Common myeloid progenitor, CD34-positive (primary cell): ENCODE data around the gene FNDC4.

Experiments
- CTCF ChIA-PET: fragments of 350-600 bp; sonication (Branson Sonifier 250); formaldehyde crosslinking; loops from one replicate; lab custom pipeline; 2021; ENCODE audit warnings: antibody characterized with exemption; lab: Charles Lee
- POLR2A ChIA-PET: fragments of 350-600 bp; sonication (Branson Sonifier 250); formaldehyde crosslinking; loops from one replicate; lab custom pipeline; 2021; ENCODE audit warnings: antibody characterized with exemption; lab: Charles Lee
- DNase-seq, 3 donors: peaks; one replicate each; pipeline versions ENCODE4 v3.0.0 to v3.0.0-alpha.2; 2013
- H3K27ac ChIP-seq, 2 experiments: 1 replicate in 1 of 2; 2 replicates in 1 of 2; pipeline ENCODE4 v1.7.0; 2013; ENCODE audit warnings: inconsistent platforms in 2 of 2, low read length in 2 of 2, mild to moderate bottlenecking in 2 of 2, low read depth in 1 of 2, moderate library complexity in 1 of 2; ENCODE audit not compliant: severe bottlenecking in 2 of 2, insufficient read depth in 1 of 2, poor library complexity in 1 of 2
- H3K27me3 ChIP-seq, 5 experiments: replicated peaks in 2 of 5; 1 replicate in 3 of 5; 2 replicates in 2 of 5; pipeline versions ENCODE4 v1.6.1 to v1.7.0; 2013; ENCODE audit warnings: low read length in 4 of 5, mild to moderate bottlenecking in 2 of 5, moderate library complexity in 2 of 5, inconsistent platforms in 1 of 5; ENCODE audit not compliant: insufficient read depth in 5 of 5, control insufficient read depth in 4 of 5
- H3K36me3 ChIP-seq, 4 experiments: 1 replicate in 2 of 4; 2 replicates in 2 of 4; pipeline versions ENCODE4 v1.6.1 to v1.7.0; 2013; ENCODE audit warnings: low read length in 3 of 4, control low read depth in 1 of 4, mild to moderate bottlenecking in 1 of 4; ENCODE audit not compliant: control insufficient read depth in 4 of 4, insufficient read depth in 4 of 4
- H3K4me1 ChIP-seq, 4 experiments: 1 replicate in 3 of 4; 2 replicates in 1 of 4; pipeline versions ENCODE4 v1.6.1 to v1.7.1; 2013; ENCODE audit warnings: low read length in 3 of 4, mild to moderate bottlenecking in 3 of 4, control low read depth in 1 of 4, inconsistent platforms in 1 of 4, moderate library complexity in 1 of 4; ENCODE audit not compliant: control insufficient read depth in 4 of 4, insufficient read depth in 4 of 4; ENCODE audit errors: control extremely low read depth in 1 of 4
- H3K4me3 ChIP-seq, 7 experiments: 1 replicate in 4 of 7; 2 replicates in 3 of 7; pipeline versions ENCODE4 v1.5.1 to v1.7.0; 2013; ENCODE audit warnings: mild to moderate bottlenecking in 7 of 7, low read length in 6 of 7, moderate library complexity in 6 of 7, inconsistent platforms in 2 of 7, low read depth in 2 of 7, control low read depth in 1 of 7; ENCODE audit not compliant: insufficient read depth in 4 of 7, control insufficient read depth in 1 of 7; ENCODE audit errors: extremely low read depth in 1 of 7
- H3K9me3 ChIP-seq, 5 experiments: 1 replicate in 4 of 5; 2 replicates in 1 of 5; pipeline versions ENCODE4 v1.6.1 to v1.7.1; 2013; ENCODE audit warnings: low read length in 4 of 5, mild to moderate bottlenecking in 2 of 5, inconsistent platforms in 1 of 5, low read depth in 1 of 5, moderate library complexity in 1 of 5; ENCODE audit not compliant: control insufficient read depth in 4 of 5, insufficient read depth in 2 of 5; ENCODE audit errors: control extremely low read depth in 1 of 5
- WGBS: methylation state at CpG from one replicate; pipeline ENCODE4 v1.1.5; 2013; ENCODE audit not compliant: insufficient coverage; 5-methylcytosine and 5-hydroxymethylcytosine counted together

FNDC4 gene

DNA sequence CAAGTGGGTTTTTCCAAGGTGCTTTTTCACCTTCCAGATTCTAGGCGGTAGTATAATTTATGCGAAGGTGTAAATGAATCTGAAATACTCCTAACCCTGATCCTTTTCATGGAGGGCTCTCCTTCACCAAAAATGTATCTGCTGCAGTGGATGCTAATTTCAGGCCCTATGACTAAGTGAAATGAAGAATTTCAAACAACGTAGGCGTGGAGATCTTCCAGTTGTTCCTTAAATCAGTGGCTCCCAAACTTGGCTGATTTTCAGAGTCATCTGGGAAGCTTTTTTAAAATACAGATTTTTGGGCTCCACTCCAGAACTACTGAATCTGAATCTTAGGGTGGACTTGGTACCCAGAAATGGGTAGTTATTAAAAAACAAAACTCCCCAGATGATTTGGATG lies 7.1 kb upstream of the FNDC4 start:
- Histone ChIP-seq H3K4me3 (no peak overlapping the region), H3K4me1 (no peaks in the 10 kb centered on the region), H3K27me3 (peaks cover 3 to 20% (median 9%) of the 10 kb centered on the region in 5 experiments), H3K36me3 (no peaks in the 10 kb centered on the region), H3K27ac (no peak overlapping the region), H3K9me3 (no peaks in the 10 kb centered on the region)
- DNase-seq, result no peak
- ChIA-PET CTCF (no interaction called here), POLR2A (no interaction called here)
- 100% methylated on average over 3 of the region's 4 CpGs for WGBS

DNA sequence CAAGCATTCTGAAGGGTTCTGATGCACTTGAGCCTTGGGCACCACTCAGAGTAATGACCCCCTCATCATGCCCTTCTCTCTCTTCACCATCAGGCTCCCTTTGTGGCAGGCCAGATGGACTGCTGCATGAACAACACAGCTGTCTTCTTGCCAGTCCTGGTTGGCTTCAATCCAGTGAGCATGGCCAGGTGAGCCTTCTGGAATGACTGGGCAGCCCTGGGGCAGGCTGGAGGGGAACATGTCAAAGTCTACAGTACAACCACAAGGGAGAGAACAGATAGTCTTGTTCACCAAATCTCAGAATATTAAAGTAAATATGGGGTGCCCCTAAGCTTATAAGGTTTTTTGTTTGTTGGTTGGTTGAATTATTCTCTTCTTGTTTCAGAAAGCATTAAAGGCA lies 6.0 kb upstream of the FNDC4 start:
- H3K27me3 ChIP-seq, result peaks cover 3 to 31% (median 20%) of the 10 kb centered on the region in 5 experiments
- no peak for DNase-seq
- POLR2A ChIA-PET, result no interaction called here

DNA sequence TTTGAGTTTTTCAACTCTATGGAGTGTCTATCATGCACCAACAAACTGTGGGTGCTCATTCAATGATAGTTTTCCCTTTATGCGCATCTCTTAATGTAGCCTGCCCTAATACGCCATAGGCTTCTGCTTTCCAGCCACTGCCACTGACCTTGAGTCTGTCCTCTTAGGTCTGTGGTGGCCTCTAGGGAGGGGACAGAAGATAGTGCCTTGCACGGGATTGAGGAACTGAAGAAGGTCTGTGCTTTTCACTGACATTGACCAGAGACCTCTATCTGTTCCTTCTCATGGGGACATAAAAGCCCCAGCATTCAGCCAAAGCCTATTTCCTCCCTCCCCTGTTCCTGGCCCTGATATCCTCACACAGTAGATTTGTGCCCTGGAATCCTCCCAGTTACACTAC lies 4.0 kb upstream of the FNDC4 start:
- POLR2A ChIA-PET, result no interaction called here
- 93% methylated on average over 3 of the region's 3 CpGs for WGBS
- peaks cover 3 to 51% (median 28%) of the 10 kb centered on the region in 5 experiments for H3K27me3 ChIP-seq
- H3K27ac ChIP-seq, result no peak overlapping the region
- CTCF ChIA-PET, result interaction anchor here (1.1 kb wide), 1 partner anchor 10 kb away, joined by 4 read pairs; the partner anchor contains the start of gene IFT172
- no peak overlapping the region for H3K4me3 ChIP-seq
- H3K9me3 ChIP-seq, result no peaks in the 10 kb centered on the region
- H3K4me1 ChIP-seq, result peaks cover 0 to 14% (median 11%) of the 10 kb centered on the region in 4 experiments
- no peaks in the 10 kb centered on the region for H3K36me3 ChIP-seq
- no peak for DNase-seq

More for the DNA sequence above, 6.0 kb upstream of the FNDC4 start:
- Histone ChIP-seq H3K4me3 (no peak overlapping the region), H3K9me3 (no peaks in the 10 kb centered on the region), H3K4me1 (peaks cover 0 to 3% (median 0%) of the 10 kb centered on the region in 4 experiments), H3K27ac (no peak overlapping the region), H3K36me3 (no peaks in the 10 kb centered on the region)
- CTCF ChIA-PET, result interaction anchor here (0.7 kb wide), 1 partner anchor 121 kb away, joined by 3 read pairs; no protein-coding TSS in a partner anchor

- Histone ChIP-seq H3K4me1 (peaks cover 0 to 14% (median 11%) of the 10 kb centered on the region in 4 experiments), H3K4me3 (no peak overlapping the region), H3K27me3 (peaks cover 3 to 60% (median 28%) of the 10 kb centered on the region in 5 experiments), H3K9me3 (no peaks in the 10 kb centered on the region), H3K27ac (no peak overlapping the region), H3K36me3 (no peaks in the 10 kb centered on the region)
- no peak for DNase-seq
- CTCF ChIA-PET, result no interaction called here
- WGBS, result 78% methylated on average over 3 of the region's 4 CpGs
- POLR2A ChIA-PET, result no interaction called here
Measured at GRCh38 chr2:27497288-27497627, 2.3 kb upstream of the FNDC4 start.

GRCh38 chr2:27496357-27497287 lies 1.6 kb upstream of the FNDC4 start, which contains the start of gene GCKR:
TSS of gene GCKR (plus strand) at chr2:27496839. CDS start at chr2:27496905, 66 bp downstream.
- DNase-seq, result peak; percentile 17 to 42 (median 35)
- Histone ChIP-seq H3K4me1 (peaks cover 0 to 14% (median 11%) of the 10 kb centered on the region in 4 experiments), H3K36me3 (no peaks in the 10 kb centered on the region), H3K4me3 (no peak within 1 kb of the TSS), H3K9me3 (no peaks in the 10 kb centered on the region), H3K27me3 (peaks cover 3 to 60% (median 28%) of the 10 kb centered on the region in 5 experiments), H3K27ac (no peak within 1 kb of the TSS)
- WGBS, result 87% methylated on average over 10 of the region's 12 CpGs
- POLR2A ChIA-PET, result interaction anchor here (0.6 kb wide), 1 partner anchor 508 kb away, joined by 3 read pairs; no protein-coding TSS in a partner anchor
- CTCF ChIA-PET, result no interaction called here

- CTCF ChIA-PET, result no interaction called here
- peak in 1 of 3 donors; percentile 3 for DNase-seq
Measured at GRCh38 chr2:27495840-27496356, 898 bp upstream of the FNDC4 start.

More at GRCh38 chr2:27495840-27496356, 898 bp upstream of the FNDC4 start:
- Histone ChIP-seq H3K36me3 (no peaks in the 10 kb centered on the region), H3K27ac (no peak overlapping the region), H3K4me1 (peaks cover 0 to 14% (median 11%) of the 10 kb centered on the region in 4 experiments), H3K4me3 (no peak overlapping the region), H3K27me3 (peaks cover 3 to 60% (median 28%) of the 10 kb centered on the region in 5 experiments), H3K9me3 (no peaks in the 10 kb centered on the region)
- no CpG with 5 or more reads among the region's 4 CpGs for WGBS
- POLR2A ChIA-PET, result interaction anchor here (0.6 kb wide), 1 partner anchor 508 kb away, joined by 3 read pairs; no protein-coding TSS in a partner anchor
